HG03196 (cell line): ENCODE results near the gene RGL1.
A peak's percentile ranks its signal among the peaks of the same experiment; 100 is the strongest.

ENCODE experiments used
- ATAC-seq: cut with Tn5 transposase; IDR thresholded peaks from one replicate; pipeline ENCODE4 v1.9.1; 2021; ENCODE audit not compliant: unreplicated experiment

The RGL1 gene

DNA sequence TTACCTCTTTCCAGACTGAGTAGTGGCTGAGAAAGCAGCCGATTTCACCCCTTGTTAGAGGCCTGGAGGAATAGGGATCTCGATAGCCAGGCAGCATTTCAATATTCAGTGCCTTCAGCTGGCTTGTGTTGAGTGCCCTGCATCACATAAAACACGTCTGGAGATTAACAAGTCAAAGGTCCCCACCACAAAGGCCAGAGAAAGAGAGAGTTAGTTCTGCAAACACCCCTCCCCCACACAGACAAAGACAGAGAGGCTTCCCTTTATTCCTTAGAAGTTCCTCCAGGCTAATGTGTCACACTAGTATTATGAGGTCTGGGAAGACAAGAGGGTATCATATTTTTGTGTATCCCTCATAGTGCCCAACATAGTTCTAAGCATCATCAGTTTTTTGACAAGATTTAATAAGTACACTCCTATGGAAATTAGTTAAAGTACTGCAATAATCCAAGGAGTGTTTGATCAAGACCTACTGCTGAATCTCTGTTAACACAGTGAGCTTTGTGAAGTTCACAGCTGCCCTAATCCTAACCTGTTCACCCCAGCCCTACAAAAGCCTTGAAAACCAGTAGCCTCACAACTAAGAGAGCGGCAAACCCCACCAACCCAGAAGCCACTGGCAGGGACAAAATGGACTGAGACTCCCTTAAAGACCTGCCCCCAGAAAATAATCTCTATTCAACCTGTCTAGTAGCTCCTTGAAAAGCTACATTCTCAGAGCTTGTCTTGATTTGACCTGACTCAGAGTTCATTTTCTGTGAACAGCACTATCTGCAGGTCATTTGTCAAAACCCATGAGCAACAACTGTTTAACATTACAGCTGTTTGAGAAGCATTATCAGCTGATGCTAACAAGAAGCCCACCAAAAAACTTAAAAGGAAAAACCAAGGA lies 140.8 kb downstream of the RGL1 start:
- no peak for ATAC-seq

DNA sequence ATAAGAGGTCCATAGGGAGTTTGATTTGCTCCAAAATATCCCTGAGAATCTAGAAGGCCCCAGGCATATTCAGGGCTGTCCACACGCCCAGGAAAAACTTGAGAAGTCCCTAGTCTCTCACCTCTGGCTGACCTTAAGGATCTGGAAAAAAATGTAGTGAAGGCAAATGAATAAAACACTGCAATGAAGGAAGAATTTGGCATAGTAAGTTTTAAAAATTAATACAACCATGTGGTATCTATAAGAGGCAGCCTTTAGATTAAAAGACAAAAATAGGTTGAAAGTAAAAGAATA lies 141.3 kb downstream of the RGL1 start:
- ATAC-seq, result no peak

GRCh38 chr1:183947988-183948387 lies 143.1 kb downstream of the RGL1 start:
- no peak for ATAC-seq

- no peak for ATAC-seq
These were observed 147.2 kb downstream of the RGL1 start for GRCh38 chr1:183952101-183952500.

- ATAC-seq, result no peak
These were observed 148.1 kb downstream of the RGL1 start for GRCh38 chr1:183953031-183953430.

- no peak for ATAC-seq
These were observed 149.6 kb downstream of the RGL1 start for GRCh38 chr1:183954496-183954895.

DNA sequence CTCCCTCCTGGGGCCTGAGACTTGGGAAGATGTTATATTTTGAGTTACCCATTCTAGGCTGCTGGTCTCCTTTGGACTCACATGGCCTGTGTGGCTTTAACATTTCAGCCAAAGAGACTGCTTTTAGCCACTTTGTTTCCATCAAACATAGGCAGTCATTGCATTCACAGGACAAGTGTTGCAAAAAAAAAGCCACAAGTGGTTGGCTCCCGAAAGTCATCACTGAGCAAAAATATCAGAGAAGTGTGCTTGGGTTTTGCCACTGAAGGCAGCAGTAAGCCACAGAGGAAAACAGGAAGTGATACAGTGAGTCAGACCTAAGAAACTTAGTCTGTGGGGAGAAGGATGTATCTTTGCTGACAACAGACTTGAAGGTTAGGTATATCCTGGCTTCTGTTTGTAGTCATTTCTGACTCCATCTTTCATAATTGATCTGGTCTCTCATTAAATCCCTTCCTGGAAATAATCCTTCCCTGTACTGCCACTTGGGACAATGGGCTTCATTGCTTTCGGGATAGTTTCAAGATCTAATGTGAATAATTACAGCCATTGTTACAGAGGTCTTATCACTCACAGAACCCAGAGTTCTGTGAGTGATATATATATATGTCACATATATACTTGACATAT lies 151.8 kb downstream of the RGL1 start:
- peak; percentile 99 for ATAC-seq

GRCh38 chr1:183957216-183957830 lies 152.4 kb downstream of the RGL1 start:
- no peak for ATAC-seq

- ATAC-seq, result no peak
These were observed 154.0 kb downstream of the RGL1 start for GRCh38 chr1:183958958-183959357.

DNA sequence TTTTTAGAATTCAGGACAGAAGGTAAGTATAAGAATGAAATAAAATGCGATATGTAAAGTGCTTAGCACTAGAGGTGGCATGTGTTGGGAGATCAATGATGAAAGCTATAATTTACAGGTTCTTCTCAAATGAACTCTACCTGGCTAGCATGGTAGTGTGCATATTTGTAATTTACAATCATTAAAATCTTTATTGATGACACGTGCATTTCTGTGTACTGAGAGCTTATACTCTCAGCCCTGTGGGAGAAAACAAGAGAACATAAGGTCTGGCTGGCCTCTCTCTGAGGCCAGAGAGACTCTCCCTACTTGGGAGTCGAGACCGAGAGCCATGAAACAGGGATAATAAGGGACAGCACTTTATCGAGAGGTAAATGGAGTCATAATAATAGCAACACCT lies 156.2 kb downstream of the RGL1 start:
- ATAC-seq, result no peak

GRCh38 chr1:183962903-183963302 lies 158.0 kb downstream of the RGL1 start:
- no peak for ATAC-seq

- ATAC-seq, result no peak
These were observed 160.8 kb downstream of the RGL1 start for GRCh38 chr1:183965726-183966125.

GRCh38 chr1:183966487-183966886 lies 161.6 kb downstream of the RGL1 start:
- no peak for ATAC-seq

DNA sequence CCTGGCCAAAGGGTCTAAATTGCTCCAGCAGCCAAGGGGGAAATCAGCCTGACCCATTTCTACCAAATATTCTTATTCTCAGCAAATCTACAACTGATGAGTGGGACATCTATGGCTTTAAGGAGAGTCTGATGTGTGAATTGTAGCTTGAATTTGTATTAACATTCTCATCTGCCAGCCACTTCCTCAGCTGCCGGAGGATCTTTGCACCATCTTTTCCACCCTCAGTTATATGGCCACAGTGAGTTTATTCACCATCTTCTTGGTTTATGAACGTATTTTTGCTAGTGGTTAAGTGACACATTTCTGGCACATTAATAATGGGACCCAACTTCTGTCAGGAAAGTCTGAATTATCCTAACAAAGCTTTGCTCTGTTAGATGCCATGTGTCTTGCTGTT lies 163.0 kb downstream of the RGL1 start:
- no peak for ATAC-seq

- no peak for ATAC-seq
These were observed 163.5 kb downstream of the RGL1 start for GRCh38 chr1:183968386-183968785.

DNA sequence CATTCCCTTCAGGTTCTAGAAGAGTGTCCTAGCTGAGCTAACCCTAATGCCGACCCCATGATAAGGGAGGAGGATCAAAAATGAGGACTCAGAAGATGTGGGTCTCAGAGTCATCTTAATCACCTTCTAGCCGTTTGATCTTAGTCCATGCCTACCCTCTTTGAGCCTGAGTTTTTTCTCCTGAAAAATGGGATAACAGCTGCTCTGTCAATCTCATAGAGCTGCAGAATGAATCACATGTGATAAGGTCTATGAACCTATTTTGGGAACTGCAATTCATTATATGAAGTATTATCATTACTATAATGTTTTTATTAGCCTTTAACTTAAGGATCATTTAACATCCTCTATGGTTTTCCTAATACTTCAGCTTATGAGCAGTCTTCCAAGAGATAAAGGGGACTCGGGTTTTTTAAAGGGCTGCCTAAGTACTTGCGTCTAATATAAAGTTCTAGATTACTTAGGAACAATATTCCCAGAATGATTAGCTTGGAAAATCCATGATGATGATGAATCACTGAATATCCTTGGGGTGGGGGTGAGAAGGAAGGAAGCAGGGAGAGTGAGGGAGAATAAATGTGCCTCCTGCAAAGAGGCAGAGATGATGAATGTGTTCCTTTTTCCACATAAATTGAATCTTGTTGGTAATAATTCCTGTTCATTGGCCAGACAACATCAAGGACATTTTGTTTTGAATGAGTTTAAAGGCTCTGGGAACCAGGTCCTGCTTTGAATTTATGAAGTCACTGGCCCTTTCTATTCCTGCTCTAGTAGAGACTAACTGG lies 165.8 kb downstream of the RGL1 start:
- ATAC-seq, result no peak

DNA sequence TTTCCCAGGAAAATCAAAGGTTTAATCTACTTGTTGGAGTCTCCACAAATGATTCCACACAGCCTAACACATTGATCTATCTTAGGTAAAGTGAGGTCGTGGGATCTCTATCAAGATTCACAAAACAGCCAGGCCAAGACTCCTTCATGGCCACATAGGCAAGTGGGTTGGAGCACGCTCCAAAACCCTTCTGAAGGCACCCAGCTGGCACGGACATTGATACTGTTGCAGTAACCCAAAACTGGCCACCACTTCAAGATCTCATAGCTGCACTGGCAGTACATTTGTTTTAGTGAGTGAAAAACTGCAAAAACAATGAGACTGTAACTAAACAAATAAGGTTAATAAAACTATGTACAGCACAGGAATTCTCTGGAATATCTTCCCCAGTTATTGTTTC lies 170.7 kb downstream of the RGL1 start:
- no peak for ATAC-seq

- no peak for ATAC-seq
These were observed 172.8 kb downstream of the RGL1 start for GRCh38 chr1:183977717-183978116.
